H54 (cell line): ENCODE data around the gene NMNAT2.
A peak's percentile ranks its signal among the peaks of the same experiment; 100 is the strongest.

Experiments
- DNase-seq: peaks from one replicate; pipeline ENCODE4 v3.0.0; 2011; ENCODE audit warnings: low spot score, mixed read lengths; ENCODE audit not compliant: insufficient read length
- FAIRE-seq: peaks from 3 replicates; lab custom pipeline; 2011; peaks lifted over from hg19 to GRCh38; lab: Jason Lieb, UNC
- POLR2A ChIP-seq: IDR thresholded peaks from 2 replicates; pipeline ENCODE4 v1.6.1; 2011; ENCODE audit warnings: low read depth, mild to moderate bottlenecking, low read length

NMNAT2 gene

GRCh38 chr1:183287191-183287675 lies 130.9 kb downstream of the NMNAT2 start:
- no peak for TF ChIP-seq POLR2A
- no peak for FAIRE-seq
- DNase-seq: no peak

DNA sequence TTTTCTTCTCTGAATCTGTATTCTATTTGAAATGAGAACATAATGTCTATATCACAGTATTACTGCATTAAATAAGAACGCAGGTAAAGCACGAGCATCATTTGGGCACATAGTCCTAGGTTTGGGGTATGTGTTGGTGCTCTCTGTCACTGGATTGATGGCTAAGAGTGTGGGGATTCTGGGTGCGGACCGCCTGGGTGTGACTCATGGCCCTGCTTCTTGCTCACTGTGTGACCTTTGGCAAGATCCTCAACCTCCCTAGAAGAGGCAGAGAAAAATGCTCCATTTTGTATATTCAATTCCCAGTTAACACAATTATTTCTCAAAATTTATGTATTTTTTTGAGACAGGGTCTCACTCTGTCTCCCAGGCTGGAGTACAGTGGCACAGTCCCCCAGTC lies 132.4 kb downstream of the NMNAT2 start:
- no peak for TF ChIP-seq POLR2A
- no peak for DNase-seq

DNA sequence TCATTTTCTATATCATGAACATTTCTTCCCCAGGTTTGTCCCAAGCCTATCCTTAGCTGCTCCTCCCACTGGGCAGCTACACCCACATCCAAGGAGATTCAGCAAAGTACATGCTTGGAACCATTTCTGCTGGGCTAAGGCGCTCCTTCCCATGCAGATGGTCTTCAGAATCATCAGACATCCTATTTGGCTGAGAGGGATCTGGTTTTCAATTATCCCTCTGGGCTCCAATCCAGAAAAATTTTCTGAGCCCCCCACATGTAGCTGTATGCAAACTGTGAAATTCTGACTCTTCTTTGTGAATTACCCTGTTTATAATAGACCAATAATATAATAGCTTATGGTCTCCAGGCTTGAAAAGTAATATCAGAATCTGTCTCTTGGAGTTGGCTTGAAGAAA lies 132.9 kb downstream of the NMNAT2 start:
- FAIRE-seq (no peak), DNase-seq (no peak)
- TF ChIP-seq POLR2A: no peak

More for the DNA sequence above, 132.4 kb downstream of the NMNAT2 start:
- FAIRE-seq: no peak

DNA sequence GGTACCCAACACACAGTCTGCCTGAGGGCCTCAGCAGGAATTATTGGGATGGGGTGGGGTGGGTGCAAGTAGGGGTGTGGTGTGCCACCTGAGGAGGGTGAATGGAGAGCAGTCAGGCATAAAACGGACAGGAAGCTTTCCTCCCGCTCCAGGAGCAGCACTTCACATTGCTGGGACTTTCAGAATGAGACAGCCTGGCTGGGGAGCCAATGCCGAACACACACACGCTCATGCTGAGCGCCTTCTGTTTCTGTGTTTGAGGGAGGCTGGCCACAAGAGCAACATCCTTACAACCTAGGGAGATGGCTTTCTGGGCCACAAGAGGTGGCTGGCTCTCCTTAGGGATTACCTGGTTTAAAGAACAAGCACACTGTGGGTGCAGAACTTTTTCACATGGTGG lies 134.1 kb downstream of the NMNAT2 start:
- FAIRE-seq (no peak), DNase-seq (no peak)
- no peak for TF ChIP-seq POLR2A

DNA sequence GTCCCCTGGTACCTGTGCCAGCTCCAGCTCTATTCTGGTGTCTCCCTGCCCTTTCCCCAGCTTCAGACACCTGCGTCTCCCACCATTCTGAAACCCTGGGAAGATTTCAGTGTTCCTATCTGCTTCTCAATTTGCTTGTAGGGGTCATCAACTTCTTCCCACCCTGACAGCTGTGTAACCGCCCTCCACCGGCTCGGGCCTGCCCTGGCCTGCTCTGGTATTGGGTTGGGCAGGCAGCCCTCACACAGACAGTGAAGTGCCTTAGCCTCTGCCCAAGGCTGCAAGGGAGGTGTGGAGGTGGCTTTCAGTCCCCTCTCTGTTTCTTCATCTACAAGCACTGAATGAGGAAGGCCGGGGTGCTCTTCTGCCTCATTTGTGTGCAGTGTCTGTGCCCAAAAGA lies 134.9 kb downstream of the NMNAT2 start:
- no peak for TF ChIP-seq POLR2A
- DNase-seq: no peak
- no peak for FAIRE-seq

DNA sequence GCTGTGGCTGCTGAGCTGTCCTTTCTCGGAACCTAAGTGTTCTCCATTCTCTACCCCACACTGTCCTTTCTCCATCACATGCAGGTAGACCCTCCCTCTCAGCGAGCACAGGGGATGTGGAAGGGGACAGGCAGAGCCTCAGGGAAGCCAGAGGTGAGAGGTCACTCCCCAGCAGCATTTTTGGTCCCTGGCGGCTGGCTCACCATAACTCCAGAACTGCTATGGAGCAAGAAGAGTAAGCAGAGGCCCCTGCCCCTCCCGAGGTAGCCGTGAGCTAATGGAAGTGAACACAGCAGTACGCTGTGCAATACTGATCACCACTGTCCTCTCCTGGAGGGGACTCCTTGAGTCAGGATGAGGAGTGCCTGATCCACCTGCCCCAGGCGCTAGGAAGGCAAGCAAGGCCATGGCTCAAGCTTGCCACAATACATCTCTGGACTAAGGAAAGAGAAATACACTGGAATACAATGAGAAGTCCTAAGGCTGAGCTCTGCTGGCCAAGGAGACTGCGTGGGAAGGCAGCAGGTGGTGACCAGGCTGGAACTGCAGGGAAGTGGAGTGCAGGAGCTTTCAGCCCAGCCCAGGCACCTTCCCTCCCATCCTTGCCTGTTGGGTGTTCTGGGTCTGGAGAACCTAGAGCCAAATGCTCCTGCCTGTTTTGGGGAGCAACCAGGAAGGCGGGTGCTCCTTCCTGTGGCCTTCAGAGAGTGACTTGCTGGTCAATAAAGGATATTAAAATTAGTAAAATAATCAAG lies 135.9 kb downstream of the NMNAT2 start:
- TF ChIP-seq POLR2A: no peak
- FAIRE-seq: no peak

DNA sequence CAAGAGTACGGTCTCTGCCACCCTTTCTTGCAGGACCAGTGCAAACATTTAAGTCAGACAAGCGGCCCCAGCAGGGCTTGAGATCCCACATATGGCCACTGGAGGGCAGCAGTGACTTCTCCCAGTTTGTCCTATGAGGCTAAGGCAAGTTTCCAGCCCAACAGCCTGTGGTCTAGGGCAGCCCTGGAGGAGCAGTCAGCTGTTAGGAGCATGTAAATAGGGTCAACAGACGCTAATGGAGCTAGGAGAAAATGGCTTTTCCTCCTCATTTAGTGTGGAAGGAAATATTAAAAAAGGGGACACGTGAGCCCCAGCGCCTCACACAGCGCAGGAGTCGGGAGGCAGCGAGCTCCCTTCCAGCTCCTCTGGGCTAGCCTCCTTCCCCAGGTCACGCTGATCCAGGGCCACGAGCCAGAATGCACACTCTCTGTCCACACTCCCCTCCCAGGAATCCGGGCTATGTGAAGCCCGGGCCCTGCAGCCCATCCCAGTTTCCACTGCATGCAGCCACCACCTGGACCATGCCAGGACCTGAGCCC lies 136.6 kb downstream of the NMNAT2 start:
- FAIRE-seq (no peak), DNase-seq (peak; percentile 66)

More for the DNA sequence above, 135.9 kb downstream of the NMNAT2 start:
- no peak for DNase-seq

DNA sequence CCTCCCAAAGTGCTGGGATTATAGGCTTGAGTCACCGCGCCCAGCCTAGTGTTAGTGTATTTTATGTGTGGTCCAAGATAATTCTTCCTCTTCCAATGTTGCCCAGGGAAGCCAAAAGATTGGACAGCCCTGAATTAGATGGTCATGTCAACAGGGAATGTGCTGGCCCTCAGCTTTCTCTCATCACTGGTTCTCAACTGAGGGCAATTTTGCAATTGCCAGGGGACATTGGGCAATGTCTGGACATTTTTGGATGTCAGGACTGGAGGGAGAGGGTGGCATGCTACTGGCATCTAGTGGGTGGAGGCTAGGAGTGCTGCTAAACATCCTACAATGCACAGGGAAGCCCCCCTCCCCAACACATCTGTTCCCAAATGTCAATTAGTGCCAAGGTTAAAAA lies 137.1 kb downstream of the NMNAT2 start:
- DNase-seq (no peak), FAIRE-seq (no peak)
- TF ChIP-seq POLR2A: no peak

More for the DNA sequence above, 136.6 kb downstream of the NMNAT2 start:
- TF ChIP-seq POLR2A: no peak

DNA sequence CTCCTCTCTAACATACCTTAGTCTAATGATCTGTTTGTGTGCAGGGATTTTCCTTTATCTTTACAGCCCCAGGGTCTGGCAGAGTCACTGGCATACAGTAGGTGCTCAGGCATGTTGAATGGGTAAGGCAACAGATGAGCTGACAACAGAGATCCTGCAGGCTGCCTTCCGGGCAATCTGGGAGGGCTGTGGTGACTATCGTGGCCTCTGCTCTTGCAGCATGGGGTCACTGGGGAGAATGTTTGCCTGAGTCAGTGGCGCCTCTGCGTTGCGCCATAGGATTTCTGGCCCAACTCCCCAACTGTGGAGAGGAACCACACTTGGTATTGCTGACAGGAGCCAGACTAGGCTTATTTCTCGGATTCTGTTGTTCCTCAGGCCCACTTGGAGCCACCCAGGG lies 138.3 kb downstream of the NMNAT2 start:
- TF ChIP-seq POLR2A: peak; percentile 17; the same call in 1 of the 2 replicates
- FAIRE-seq (no peak), DNase-seq (peak; percentile 68)

DNA sequence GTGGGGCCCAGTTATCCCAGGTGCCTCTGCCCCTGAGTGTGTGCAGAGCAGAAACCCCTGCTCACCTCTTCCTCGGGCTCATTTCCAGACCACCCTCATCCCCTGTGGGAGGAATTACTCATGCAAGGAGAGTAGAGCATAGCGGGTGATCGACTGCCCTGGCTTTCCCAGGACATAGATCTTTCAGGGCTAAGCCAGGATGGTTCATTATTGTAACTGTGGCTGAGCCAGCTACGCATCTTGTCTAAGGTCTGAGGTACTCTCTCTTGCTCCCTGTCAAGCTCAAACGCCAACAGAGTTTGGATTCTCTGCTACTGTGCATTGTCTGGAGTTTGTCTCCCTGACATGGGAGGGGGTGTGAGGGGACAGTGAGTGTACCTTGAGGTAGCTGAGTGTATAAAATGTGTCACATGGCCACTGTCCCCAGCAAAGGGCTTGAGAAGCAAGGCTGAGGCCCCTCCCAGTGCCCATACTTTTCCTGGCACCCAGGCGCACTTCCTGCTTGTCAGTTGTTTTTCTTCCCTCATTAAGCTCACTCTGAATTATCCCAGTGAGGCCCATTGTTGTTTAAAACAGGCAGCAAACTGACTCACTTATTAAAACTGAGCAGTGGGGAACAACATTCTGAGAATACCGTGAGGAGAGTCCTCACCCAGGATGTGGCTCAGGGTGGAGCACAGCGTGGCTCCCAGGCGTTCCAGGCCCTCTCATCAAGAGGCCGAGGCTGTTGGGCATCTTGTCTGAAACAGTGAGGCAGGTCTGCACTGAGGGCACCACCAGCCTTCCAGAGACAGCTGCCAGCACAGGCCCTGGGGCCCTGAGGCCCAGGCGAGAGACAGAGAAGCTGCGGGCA lies 139.2 kb downstream of the NMNAT2 start:
- peak; percentile 59; the same call in 1 of the 2 replicates for TF ChIP-seq POLR2A
- no peak for FAIRE-seq
- DNase-seq: peak; percentile 51

DNA sequence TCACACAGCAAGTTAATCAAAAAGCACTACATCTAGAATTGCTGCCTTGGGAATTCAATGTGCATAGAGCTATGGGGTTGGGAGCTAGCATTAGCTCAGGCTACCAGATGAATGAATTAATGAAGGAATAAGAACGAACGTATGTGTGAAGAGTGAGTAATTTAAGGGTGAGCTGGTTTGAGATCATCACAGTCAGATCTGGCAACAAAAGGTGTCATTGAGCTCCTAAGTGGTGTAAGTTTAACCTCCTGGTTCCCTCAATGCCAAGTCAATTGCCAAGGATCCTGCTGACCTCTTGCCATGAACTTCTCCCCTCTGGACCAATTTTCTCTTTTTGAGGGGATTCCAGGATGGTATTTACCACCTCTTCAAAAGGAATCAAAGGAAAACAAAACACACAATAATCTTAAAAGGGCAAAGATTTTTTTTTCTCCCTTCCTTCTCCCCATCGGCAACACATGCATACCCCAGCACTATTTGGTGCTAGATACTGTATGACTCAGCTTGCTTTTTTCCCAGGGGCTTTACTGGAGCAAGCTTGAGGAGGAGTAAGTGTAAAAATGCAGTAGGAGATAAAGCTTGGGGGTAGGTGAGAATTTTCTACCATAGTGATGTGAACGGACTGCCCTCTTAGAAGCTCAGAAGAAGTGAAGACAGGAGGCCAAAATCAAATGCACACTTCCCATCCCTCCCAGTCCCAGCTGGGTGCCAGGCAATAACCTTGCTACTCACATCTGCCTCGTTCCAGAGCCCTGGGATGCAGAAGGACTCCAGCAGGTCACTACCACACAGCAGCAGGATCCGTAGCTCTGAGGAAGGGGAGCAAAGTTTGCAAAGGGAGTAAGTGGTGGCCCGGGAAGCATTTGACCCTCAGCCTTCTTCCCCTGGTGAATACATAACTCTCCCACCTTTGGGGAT lies 140.1 kb downstream of the NMNAT2 start:
- no peak for DNase-seq
- no peak for TF ChIP-seq POLR2A
- no peak for FAIRE-seq

DNA sequence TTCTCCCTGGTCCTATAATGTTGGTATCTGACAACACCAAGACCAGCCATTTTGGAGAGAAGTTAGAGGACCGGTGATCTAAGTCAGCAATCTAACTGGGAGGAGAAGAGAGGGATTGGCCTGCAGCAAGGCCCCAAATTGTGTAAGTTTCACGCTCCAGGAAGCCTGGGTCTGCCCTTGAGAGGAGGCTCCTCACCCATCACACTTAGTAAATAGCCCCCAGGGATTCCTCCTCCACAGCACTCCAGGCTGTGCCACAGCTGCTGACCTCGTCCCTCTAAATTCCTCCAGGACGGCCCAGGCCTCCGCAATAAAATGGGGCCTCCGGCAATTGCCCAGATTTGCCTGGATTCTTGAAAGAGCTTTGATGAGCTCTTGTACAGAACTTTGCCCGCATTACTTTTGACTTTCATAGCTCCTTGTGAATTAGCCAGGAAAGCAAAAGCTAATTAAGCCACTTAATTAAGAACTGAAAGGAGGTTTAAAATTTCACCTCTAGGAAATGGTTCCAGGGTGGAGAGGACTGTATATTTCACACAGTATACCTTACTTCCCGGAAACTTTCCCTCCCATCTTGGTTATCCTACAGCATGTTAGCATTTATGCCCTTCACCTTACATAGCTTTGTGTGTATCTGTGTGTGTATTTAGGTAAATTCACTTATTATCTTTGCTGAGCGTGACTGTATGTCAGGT lies 141.6 kb downstream of the NMNAT2 start:
- FAIRE-seq: no peak

More for the DNA sequence above, 141.6 kb downstream of the NMNAT2 start:
- no peak for DNase-seq
- no peak for TF ChIP-seq POLR2A
